ENCODE data around the gene PELI2.

The PELI2 gene

DNA sequence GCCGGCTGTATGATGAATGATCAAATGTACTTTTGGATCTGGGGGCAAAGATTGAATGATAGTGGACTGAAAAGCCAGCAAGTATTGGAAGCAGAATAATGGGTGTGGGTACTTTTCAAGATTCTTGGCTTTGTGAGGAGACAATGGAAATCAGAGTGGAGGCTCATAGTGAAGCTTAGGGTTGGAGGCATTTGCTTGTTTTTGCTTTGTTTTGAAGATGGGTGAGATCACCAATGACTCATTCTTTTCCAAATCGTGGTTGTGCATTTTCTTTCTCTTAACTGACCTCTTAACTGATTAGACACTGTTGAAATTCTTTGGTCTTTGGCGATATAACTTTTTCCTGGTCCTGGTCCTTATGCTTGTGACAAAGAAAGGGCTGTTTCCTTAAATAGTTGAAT lies 54.4 kb downstream of the PELI2 start:
- no peak overlapping the region for H3K27ac ChIP-seq
- DNase-seq: no peak

DNA sequence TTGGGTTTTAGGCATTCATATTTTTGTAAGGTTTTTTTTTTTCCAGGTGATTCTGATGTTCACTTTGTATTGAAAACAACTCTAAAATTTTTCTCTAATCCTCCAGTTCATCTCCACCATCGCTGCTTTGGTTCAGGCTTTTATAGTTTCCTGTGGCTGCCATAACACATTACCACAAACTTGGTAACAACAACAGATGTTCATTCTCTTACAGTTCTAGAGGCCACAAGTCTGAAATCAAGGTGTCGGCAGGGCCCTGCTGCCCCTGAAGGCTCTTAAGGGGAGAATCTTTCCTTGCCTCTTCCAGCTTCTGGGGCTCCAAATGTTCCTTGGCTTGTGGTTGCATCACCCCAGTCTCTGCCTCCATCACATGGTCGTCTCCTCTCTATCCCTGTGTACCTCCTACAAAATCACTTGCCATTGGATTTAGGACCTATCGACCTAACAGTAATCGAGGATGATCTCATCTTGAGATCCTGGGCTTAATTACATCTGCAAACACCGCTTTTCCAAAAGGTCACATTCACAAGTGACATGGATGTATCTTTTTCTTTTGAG lies 55.2 kb downstream of the PELI2 start:
- Histone ChIP-seq H3K27me3 (no peaks in the 10 kb centered on the region), H3K4me3 (no peak overlapping the region), H3K27ac (no peak overlapping the region), H3K4me1 (peaks cover 0 to 31% (median 4%) of the 10 kb centered on the region in 4 donors), H3K36me3 (peaks cover 0 to under 1% (median 0%) of the 10 kb centered on the region in 3 donors), H3K9me3 (no peaks in the 10 kb centered on the region)
- no peak for DNase-seq
- intact Hi-C loops (cut with DNase I; ENCODE audit: low total_unique reads): no loop called here
- TF ChIP-seq CTCF (IDR thresholded peaks at IDR 0.05): no peak

More for the DNA sequence above, 54.4 kb downstream of the PELI2 start:
- Histone ChIP-seq H3K27me3 (no peaks in the 10 kb centered on the region), H3K4me3 (no peak overlapping the region), H3K9me3 (no peaks in the 10 kb centered on the region), H3K4me1 (peaks cover 0 to 38% (median 8%) of the 10 kb centered on the region in 4 donors), H3K36me3 (no peaks in the 10 kb centered on the region)
- intact Hi-C loops (cut with DNase I; ENCODE audit: low total_unique reads): no loop called here
- TF ChIP-seq CTCF (IDR thresholded peaks at IDR 0.05): no peak

GRCh38 chr14:56175773-56176172 lies 57.6 kb downstream of the PELI2 start:
- DNase-seq: no peak
- Histone ChIP-seq H3K4me1 (peaks cover 0 to 24% (median 3%) of the 10 kb centered on the region in 4 donors), H3K27ac (no peak overlapping the region), H3K36me3 (peaks cover 0 to 4% (median 0%) of the 10 kb centered on the region in 3 donors), H3K27me3 (no peaks in the 10 kb centered on the region), H3K4me3 (no peak overlapping the region), H3K9me3 (no peaks in the 10 kb centered on the region)
- no peak for TF ChIP-seq CTCF (IDR thresholded peaks at IDR 0.05)
- intact Hi-C loops (cut with DNase I; ENCODE audit: low total_unique reads): no loop called here

DNA sequence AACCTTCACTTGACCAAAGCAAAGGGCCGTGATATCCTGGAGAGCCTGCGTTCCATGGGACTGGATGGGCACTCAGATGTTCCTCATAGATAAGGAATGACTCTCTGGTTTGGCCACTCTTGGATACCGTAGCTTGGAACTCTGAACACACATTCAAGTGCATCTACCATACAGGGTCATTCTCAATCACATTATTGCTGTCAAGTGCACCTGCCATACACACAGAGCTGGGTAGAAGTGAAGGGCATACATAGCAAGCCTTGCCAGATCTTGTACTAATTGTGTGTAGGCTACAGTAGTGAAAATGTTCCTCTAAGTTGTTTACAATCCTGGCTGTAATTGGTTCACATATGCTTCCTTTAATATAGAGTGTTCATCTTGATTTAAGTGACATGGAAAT lies 58.3 kb downstream of the PELI2 start:
- peaks cover 0 to 32% (median 8%) of the 10 kb centered on the region in 4 donors for H3K4me1 ChIP-seq
- no peak overlapping the region for H3K4me3 ChIP-seq
- intact Hi-C loops (cut with DNase I; ENCODE audit: low total_unique reads): no loop called here
- peaks cover 0 to 4% (median 0%) of the 10 kb centered on the region in 3 donors for H3K36me3 ChIP-seq
- no peaks in the 10 kb centered on the region for H3K9me3 ChIP-seq
- H3K27me3 ChIP-seq: no peaks in the 10 kb centered on the region
- no peak overlapping the region for H3K27ac ChIP-seq
- no peak for TF ChIP-seq CTCF (IDR thresholded peaks at IDR 0.05)
- no peak for DNase-seq

- no peak for TF ChIP-seq CTCF (IDR thresholded peaks at IDR 0.05)
- Histone ChIP-seq H3K4me3 (no peak overlapping the region), H3K9me3 (no peaks in the 10 kb centered on the region), H3K27me3 (no peaks in the 10 kb centered on the region), H3K27ac (no peak overlapping the region), H3K4me1 (peaks cover 0 to 31% (median 9%) of the 10 kb centered on the region in 4 donors), H3K36me3 (peaks cover 0 to 4% (median 0%) of the 10 kb centered on the region in 3 donors)
- intact Hi-C loops (cut with DNase I; ENCODE audit: low total_unique reads): no loop called here
- no peak for DNase-seq
Observed at GRCh38 chr14:56177036-56177435, 58.8 kb downstream of the PELI2 start.

Measured in tibial artery (tissue), 4 donors.